Calu3 (cell line): Measurements from ENCODE around the gene TPRG1. TPM values are rescaled to one million over a fixed set of nuclear protein-coding genes. Genes with fewer than 3 reads are reported as not detected.

Source experiments
- BruUV-seq: library from RNA; stranded (reverse); fragments of 400-500 nt; replicated peaks from 2 replicates; lab custom pipeline; 2021; lab: Mats Ljungman, UMichigan
- CTCF ChIA-PET: fragments of 300-600 bp; sonication (Branson Sonifier 250); formaldehyde crosslinking; loops from one replicate; lab custom pipeline; 2022; ENCODE audit warnings: antibody characterized with exemption; lab: Charles Lee
- DNase-seq: peaks from one replicate; pipeline ENCODE4 v3.0.0; 2022
- H3K27ac Mint-ChIP-seq: one replicate; pipeline ENCODE4 v1.8.0; 2022; ENCODE audit warnings: mixed read lengths; ENCODE audit not compliant: unreplicated experiment
- H3K27me3 Mint-ChIP-seq: one replicate; pipeline ENCODE4 v1.8.0; 2022; ENCODE audit warnings: mixed read lengths; ENCODE audit not compliant: unreplicated experiment
- H3K36me3 Mint-ChIP-seq: one replicate; pipeline ENCODE4 v1.8.0; 2022; ENCODE audit warnings: mild to moderate bottlenecking, moderate library complexity, mixed read lengths; ENCODE audit not compliant: insufficient read depth, unreplicated experiment
- H3K4me1 Mint-ChIP-seq: one replicate; pipeline ENCODE4 v1.8.0; 2022; ENCODE audit warnings: mild to moderate bottlenecking, low read depth, mixed read lengths; ENCODE audit not compliant: unreplicated experiment
- H3K4me3 Mint-ChIP-seq: one replicate; pipeline ENCODE4 v1.8.0; 2022; ENCODE audit warnings: mild to moderate bottlenecking, low read depth, moderate library complexity, mixed read lengths; ENCODE audit not compliant: unreplicated experiment
- H3K9me3 Mint-ChIP-seq: one replicate; pipeline ENCODE4 v1.8.0; 2022; ENCODE audit warnings: low read depth, mixed read lengths; ENCODE audit not compliant: unreplicated experiment
- intact Hi-C: fragments of 100-400 bp; cut with micrococcal nuclease; formaldehyde crosslinking; loops from one replicate; pipeline ENCODE4 v1.10.0; 2022; ENCODE audit not compliant: unreplicated experiment
- total RNA-seq: library from RNA; stranded (reverse); gene quantifications from 2 replicates; pipeline ENCODE4 v1.2.3, GENCODE V29; 2022
- TF ChIP-seq, protein P1 (sequence below): fragments of 200-600 bp; IDR thresholded peaks from one replicate; pipeline ENCODE4 v1.8.0; 2022; ENCODE audit warnings: antibody characterized with exemption; ENCODE audit not compliant: unreplicated experiment

Gene TPRG1
- total RNA-seq, 1 experiment from 2014 or later: 1.2 TPM

DNA sequence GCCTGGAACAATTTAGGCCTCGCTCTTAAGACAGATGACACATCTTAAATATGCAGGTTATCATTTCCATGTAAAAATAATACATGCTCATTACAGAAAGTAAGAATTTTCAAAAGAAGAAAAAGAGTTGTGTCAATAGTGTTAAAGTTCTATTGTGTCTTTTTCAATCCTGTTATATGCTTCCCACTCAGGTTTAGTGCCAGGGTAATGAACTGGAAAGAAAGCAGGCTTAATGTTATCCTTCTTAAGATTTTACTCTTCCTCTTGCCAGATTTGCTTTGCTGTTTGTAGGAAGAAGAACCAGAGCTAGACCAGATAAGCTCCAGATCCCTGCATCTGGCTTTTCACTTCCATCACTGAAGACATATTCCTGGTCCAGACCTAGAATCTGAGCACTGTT lies 128.6 kb downstream of the TPRG1 start:
- Mint-ChIP-seq H3K4me1 (peaks cover 37% of the 10 kb centered on the region), H3K9me3 (no peaks in the 10 kb centered on the region), H3K27ac (no peak overlapping the region), H3K4me3 (no peak overlapping the region), H3K27me3 (no peaks in the 10 kb centered on the region), H3K36me3 (peaks cover 10% of the 10 kb centered on the region)
- BruUV-seq: no TSS peak
- CTCF ChIA-PET: no interaction called here
- no peak for DNase-seq
- intact Hi-C loops: no loop called here
- TF ChIP-seq, protein P1, sequence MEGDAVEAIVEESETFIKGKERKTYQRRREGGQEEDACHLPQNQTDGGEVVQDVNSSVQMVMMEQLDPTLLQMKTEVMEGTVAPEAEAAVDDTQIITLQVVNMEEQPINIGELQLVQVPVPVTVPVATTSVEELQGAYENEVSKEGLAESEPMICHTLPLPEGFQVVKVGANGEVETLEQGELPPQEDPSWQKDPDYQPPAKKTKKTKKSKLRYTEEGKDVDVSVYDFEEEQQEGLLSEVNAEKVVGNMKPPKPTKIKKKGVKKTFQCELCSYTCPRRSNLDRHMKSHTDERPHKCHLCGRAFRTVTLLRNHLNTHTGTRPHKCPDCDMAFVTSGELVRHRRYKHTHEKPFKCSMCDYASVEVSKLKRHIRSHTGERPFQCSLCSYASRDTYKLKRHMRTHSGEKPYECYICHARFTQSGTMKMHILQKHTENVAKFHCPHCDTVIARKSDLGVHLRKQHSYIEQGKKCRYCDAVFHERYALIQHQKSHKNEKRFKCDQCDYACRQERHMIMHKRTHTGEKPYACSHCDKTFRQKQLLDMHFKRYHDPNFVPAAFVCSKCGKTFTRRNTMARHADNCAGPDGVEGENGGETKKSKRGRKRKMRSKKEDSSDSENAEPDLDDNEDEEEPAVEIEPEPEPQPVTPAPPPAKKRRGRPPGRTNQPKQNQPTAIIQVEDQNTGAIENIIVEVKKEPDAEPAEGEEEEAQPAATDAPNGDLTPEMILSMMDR: no peak

DNA sequence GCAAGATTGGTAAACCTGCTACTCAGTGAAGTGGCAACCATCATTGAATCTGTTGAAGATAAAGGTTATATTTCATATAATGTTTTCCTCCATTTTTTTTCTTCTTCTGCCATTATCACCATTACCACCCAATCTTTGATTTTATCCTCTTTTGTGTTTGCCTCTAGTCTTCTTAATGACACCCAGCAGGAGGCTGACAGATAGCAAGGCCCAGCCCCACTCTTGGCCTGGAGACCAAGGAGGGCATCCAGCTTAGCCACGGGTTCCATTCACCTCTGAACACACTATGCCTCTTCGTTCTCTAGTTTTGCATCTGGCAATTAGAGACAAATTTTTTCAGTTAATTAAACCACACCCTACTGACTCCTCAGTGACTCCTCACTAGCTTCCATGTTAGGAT lies 129.7 kb downstream of the TPRG1 start:
- DNase-seq: no peak
- H3K27me3 Mint-ChIP-seq: no peaks in the 10 kb centered on the region

DNA sequence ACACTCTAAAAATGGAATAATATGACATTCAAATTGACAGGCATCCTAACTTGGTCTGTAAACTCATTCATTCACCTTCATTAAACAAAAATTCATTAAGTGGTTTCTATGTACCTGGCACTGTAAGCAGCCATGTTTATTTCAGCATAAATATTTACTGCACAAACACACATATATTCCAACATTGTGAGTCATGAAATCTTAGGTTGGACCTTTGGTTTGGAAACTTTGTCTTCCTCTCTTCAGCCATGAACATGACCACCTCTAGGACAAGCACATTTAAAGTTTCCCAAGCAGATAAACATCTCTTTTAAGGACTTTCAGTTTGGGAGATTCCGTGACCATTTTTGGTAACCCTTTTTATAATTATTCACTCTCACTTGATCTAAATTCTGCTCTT lies 131.8 kb downstream of the TPRG1 start:
- Mint-ChIP-seq H3K36me3 (peaks cover 10% of the 10 kb centered on the region), H3K4me1 (peaks cover 38% of the 10 kb centered on the region), H3K27me3 (no peaks in the 10 kb centered on the region), H3K27ac (peak overlapping the region; percentile 87), H3K4me3 (no peak overlapping the region), H3K9me3 (no peaks in the 10 kb centered on the region)
- CTCF ChIA-PET: interaction anchor here (1.1 kb wide), 1 partner anchor 21 kb away, joined by 3 read pairs; no protein-coding TSS in a partner anchor
- TF ChIP-seq, protein P1: no peak
- DNase-seq: no peak
- intact Hi-C loops: no loop called here
- no TSS peak for BruUV-seq

More for the DNA sequence above, 129.7 kb downstream of the TPRG1 start:
- Mint-ChIP-seq H3K36me3 (peaks cover 10% of the 10 kb centered on the region), H3K4me3 (no peak overlapping the region), H3K27ac (no peak overlapping the region), H3K9me3 (no peaks in the 10 kb centered on the region), H3K4me1 (peaks cover 44% of the 10 kb centered on the region)
- no TSS peak for BruUV-seq
- CTCF ChIA-PET: interaction anchor here (1.5 kb wide), 1 partner anchor 13 kb away, joined by 4 read pairs; no protein-coding TSS in a partner anchor
- intact Hi-C loops: no loop called here
- TF ChIP-seq, protein P1: no peak

DNA sequence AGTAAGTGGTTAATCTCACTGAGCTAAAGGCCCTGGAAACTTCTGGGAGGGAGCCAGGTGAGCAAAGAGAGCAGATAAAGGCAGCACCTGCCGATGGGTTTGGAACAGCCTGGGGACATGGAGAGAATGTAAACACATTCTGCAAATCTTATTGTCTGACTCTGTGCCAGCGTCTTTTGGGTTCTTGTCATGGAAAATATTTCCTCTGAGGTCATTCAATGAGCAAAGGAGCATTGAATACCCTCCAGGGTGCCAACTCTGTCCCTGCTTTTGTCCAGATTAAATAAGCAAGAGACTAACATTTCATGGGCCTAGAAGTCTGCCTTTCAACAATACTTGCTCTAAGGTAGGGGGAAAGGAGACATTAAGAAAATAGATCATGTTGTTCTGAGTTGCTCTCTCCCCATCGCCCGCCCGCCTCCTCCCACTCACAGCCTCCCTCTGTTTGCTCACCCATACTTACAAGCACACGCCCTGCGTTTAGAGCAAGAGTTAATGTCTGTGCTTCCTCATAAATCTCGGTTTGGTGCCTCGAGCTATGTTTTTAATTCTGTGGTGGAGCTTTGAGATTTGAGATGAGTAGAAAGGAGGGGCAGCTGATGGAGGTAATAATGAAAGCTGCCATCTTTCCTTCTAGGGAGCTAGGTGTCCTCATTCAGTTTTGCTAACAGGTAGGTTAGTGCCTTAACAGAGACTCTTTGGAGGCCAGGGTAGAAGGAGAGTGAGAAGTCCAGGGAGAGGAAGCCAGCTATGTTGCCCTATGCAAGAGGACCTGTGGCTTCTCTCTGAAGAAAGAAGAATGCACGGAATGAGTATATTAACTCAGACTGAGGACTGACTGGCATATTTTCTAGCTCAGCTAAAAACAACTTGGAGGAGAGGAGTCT lies 132.9 kb downstream of the TPRG1 start:
- CTCF ChIA-PET: interaction anchor here (0.6 to 1.4 kb wide), 5 partner anchors 11 to 98 kb away, joined by 3 to 9 read pairs (median 5); no protein-coding TSS in a partner anchor
- intact Hi-C loops: no loop called here
- TF ChIP-seq, protein P1: no peak
- Mint-ChIP-seq H3K4me3 (peak overlapping the region; percentile 52), H3K36me3 (peaks cover 10% of the 10 kb centered on the region), H3K4me1 (peaks cover 36% of the 10 kb centered on the region), H3K27ac (peak overlapping the region; percentile 87), H3K9me3 (no peaks in the 10 kb centered on the region), H3K27me3 (no peaks in the 10 kb centered on the region)
- no TSS peak for BruUV-seq
- peak; percentile 76 for DNase-seq
